ENCODE data around the gene GBP5. TPM values are rescaled to one million over a fixed set of nuclear protein-coding genes. Genes with fewer than 3 reads are reported as not detected.
A peak's percentile ranks its signal among the peaks of the same experiment; 100 is the strongest.

The GBP5 gene
- total RNA-seq, 4 donors from 2014 or later: 0.42 to 3.0 (median 0.73) TPM

DNA sequence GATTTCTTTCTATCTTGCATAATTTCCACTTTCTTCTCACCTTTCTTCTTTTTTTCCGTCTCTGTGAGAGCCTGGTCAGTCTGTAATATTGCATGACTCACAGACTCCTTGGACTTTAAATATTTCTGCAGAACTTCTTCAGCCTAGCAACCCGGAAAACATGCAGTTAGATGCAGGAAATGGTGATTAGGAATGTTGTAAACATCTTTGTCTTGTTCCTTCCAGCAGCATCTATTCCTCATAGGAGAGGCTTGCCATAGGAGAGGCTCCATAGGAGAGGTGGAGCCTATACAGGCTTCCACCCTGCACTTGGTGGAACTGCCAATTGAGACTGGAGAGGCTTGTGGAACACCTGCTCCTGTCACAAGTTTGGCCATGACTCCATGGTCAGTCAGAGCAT, 10.0 kb downstream of the GBP5 start:
- no peaks in the 10 kb centered on the region for H3K36me3 ChIP-seq
- H3K4me3 ChIP-seq: peak overlapping the region in 3 of 4 donors; percentile 36 to 46 (median 38)
- H3K27ac ChIP-seq (replicated peaks in 1 of 4): peak overlapping the region; percentile 61 to 80 (median 72)
- DNase-seq (ENCODE audit: extremely low spot score): no peak
- TF ChIP-seq POLR2AphosphoS5 (IDR thresholded peaks at IDR 0.05) (no peak), CTCF (IDR thresholded peaks at IDR 0.05) (no peak), POLR2A (IDR thresholded peaks at IDR 0.05; ENCODE audit: low read depth) (no peak), EP300 (IDR thresholded peaks at IDR 0.05) (no peak)
- H3K4me1 ChIP-seq: peaks cover 36 to 43% (median 42%) of the 10 kb centered on the region in 4 donors
- H3K27me3 ChIP-seq: no peaks in the 10 kb centered on the region
- intact Hi-C loops (cut with DNase I): loop anchor here (10.0 kb wide), 1 partner anchor 128 kb away; no protein-coding TSS in a partner anchor
- no peaks in the 10 kb centered on the region for H3K9me3 ChIP-seq
- WGBS: 2% methylated on average over 2 of the region's 2 CpGs

DNA sequence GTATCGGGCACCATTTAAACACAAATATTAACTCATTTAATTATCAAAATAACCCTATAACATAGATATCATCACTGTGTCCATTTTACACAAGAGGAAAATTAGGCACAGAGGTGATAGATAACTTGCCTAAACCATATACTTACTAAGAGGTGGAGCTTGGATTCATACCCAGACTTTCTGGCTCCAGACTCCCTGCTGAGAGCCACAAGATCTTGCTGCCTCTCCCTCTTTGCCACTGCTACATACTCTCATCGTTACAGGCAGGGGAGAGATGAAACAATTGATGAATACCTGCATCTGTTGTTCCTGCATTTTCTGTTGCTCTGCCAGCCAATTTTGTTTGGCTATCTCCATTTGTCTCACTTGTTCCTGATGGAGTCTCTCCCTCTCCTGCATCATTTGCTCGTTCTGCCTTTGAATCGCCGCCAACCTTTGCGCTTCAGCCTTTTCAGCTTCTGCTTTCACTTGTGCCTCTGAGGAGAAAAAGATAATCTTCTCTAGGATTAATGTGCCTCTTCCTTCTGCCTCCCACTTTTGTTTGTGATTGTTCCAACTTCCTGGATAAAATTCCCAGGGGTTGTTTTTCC, 10.6 kb downstream of the GBP5 start:
- Histone ChIP-seq H3K27ac (replicated peaks in 1 of 4) (peak overlapping the region; percentile 61 to 80 (median 72)), H3K27me3 (no peaks in the 10 kb centered on the region), H3K36me3 (no peaks in the 10 kb centered on the region), H3K4me1 (peaks cover 36 to 43% (median 42%) of the 10 kb centered on the region in 4 donors), H3K4me3 (peak overlapping the region; percentile 36 to 46 (median 42)), H3K9me3 (no peaks in the 10 kb centered on the region)
- no peak for DNase-seq (ENCODE audit: extremely low spot score)
- intact Hi-C loops (cut with DNase I): loop anchor here (10.0 kb wide), 1 partner anchor 127 kb away; no protein-coding TSS in a partner anchor
- TF ChIP-seq POLR2AphosphoS5 (IDR thresholded peaks at IDR 0.05) (peak in 1 of 2 donors; percentile 9), EP300 (IDR thresholded peaks at IDR 0.05) (no peak)
- WGBS: 23% methylated on average over 6 of the region's 6 CpGs

GRCh38 chr1:89260566-89261255, 11.9 kb downstream of the GBP5 start:
- intact Hi-C loops (cut with DNase I): loop anchor here (10.0 kb wide), 1 partner anchor 126 kb away; no protein-coding TSS in a partner anchor
- Histone ChIP-seq H3K9me3 (no peaks in the 10 kb centered on the region), H3K36me3 (no peaks in the 10 kb centered on the region), H3K27me3 (no peaks in the 10 kb centered on the region), H3K4me3 (peak overlapping the region in 2 of 4 donors; percentile 15 to 26), H3K27ac (replicated peaks in 1 of 4) (peak overlapping the region; percentile 61 to 80 (median 72)), H3K4me1 (peaks cover 36 to 43% (median 42%) of the 10 kb centered on the region in 4 donors)
- no peak for DNase-seq (ENCODE audit: extremely low spot score)
- 22% methylated on average over 5 of the region's 5 CpGs for WGBS
- TF ChIP-seq POLR2AphosphoS5 (IDR thresholded peaks at IDR 0.05) (peak in 1 of 2 donors; percentile 24), POLR2A (IDR thresholded peaks at IDR 0.05; ENCODE audit: low read depth) (no peak)

- peak overlapping the region; percentile 61 to 80 (median 72) for H3K27ac ChIP-seq (replicated peaks in 1 of 4)
- H3K9me3 ChIP-seq: no peaks in the 10 kb centered on the region
- no peak for TF ChIP-seq POLR2A (IDR thresholded peaks at IDR 0.05; ENCODE audit: low read depth)
- no peak for TF ChIP-seq POLR2AphosphoS5 (IDR thresholded peaks at IDR 0.05)
- TF ChIP-seq EP300 (IDR thresholded peaks at IDR 0.05): no peak
- TF ChIP-seq CTCF (IDR thresholded peaks at IDR 0.05): no peak
- DNase-seq (ENCODE audit: extremely low spot score): no peak
- H3K4me1 ChIP-seq: peaks cover 36 to 43% (median 42%) of the 10 kb centered on the region in 4 donors
- H3K4me3 ChIP-seq: no peak overlapping the region
- no peaks in the 10 kb centered on the region for H3K36me3 ChIP-seq
- intact Hi-C loops (cut with DNase I): loop anchor here (10.0 kb wide), 1 partner anchor 125 kb away; no protein-coding TSS in a partner anchor
- WGBS: 84% methylated on average over 4 of the region's 4 CpGs
- H3K27me3 ChIP-seq: no peaks in the 10 kb centered on the region
These were observed 12.6 kb downstream of the GBP5 start for GRCh38 chr1:89260042-89260441.

DNA sequence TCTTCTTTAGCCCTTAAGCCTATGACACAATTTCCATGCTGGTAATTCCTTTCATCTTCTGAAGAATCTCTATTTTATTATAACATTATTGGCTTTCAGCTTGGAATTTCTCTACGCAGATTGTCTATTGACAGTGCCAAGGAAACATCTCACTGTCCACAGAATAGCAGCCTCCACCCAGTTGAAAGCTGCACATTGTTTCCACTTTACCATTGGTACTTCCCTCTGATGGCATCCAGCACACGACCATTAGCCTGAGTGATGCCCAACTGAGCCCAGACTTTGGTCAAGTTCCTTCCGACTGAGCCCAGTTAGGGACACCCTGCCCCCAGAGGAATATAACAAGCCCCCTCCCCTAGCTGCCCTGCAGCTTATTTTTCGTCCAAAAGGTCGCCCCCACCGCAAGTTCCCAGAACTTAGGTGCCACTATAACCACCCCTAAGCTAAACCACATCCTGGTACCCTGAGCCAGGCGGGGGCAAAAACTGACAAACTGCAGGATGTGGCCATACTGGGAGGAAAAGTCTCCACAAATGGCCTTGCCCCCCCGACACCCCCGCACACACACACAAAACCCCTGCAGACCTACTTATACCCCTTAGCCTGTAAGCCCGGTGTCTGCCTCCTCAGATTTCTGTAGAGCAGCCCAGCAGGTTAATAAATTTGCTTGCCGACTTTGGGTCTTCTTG, 13.2 kb downstream of the GBP5 start:
- WGBS: 65% methylated on average over 11 of the region's 11 CpGs

More for the DNA sequence above, 13.2 kb downstream of the GBP5 start:
- intact Hi-C loops (cut with DNase I): no loop called here
- Histone ChIP-seq H3K27ac (replicated peaks in 1 of 4) (peak overlapping the region; percentile 61 to 80 (median 72)), H3K9me3 (no peaks in the 10 kb centered on the region), H3K36me3 (no peaks in the 10 kb centered on the region), H3K27me3 (no peaks in the 10 kb centered on the region), H3K4me1 (peaks cover 36 to 43% (median 42%) of the 10 kb centered on the region in 4 donors), H3K4me3 (no peak overlapping the region)
- TF ChIP-seq CTCF (IDR thresholded peaks at IDR 0.05) (no peak), POLR2AphosphoS5 (IDR thresholded peaks at IDR 0.05) (no peak), EP300 (IDR thresholded peaks at IDR 0.05) (no peak), POLR2A (IDR thresholded peaks at IDR 0.05; ENCODE audit: low read depth) (no peak)
- DNase-seq (ENCODE audit: extremely low spot score): no peak
